Mesenchymal stem cell (in vitro differentiated cells and primary cell): ENCODE data around the gene PDE4B.

Experiments used
- DNase-seq: peaks from one replicate; pipeline ENCODE4 v3.0.0-alpha.2; 2013
- H2AFZ ChIP-seq: one replicate; pipeline ENCODE4 v1.6.1; 2013; ENCODE audit warnings: low read depth, mild to moderate bottlenecking, control low read depth, inconsistent platforms, low read length, moderate library complexity
- H2AK5ac ChIP-seq: 2 replicates; pipeline ENCODE4 v1.6.1; 2013; ENCODE audit warnings: low read length, moderate library complexity, mild to moderate bottlenecking, inconsistent platforms; ENCODE audit not compliant: severe bottlenecking
- H2BK120ac ChIP-seq: one replicate; pipeline ENCODE4 v1.6.1; 2013; ENCODE audit warnings: low read depth, mild to moderate bottlenecking, inconsistent platforms, low read length, moderate library complexity
- H2BK12ac ChIP-seq, 2 experiments: one replicate each; pipeline ENCODE4 v1.6.1; 2013; ENCODE audit warnings: inconsistent platforms in 2 of 2, low read length in 2 of 2, mild to moderate bottlenecking in 2 of 2, moderate library complexity in 2 of 2, control low read depth in 1 of 2
- H2BK15ac ChIP-seq: one replicate; pipeline ENCODE4 v1.6.1; 2013; ENCODE audit warnings: mild to moderate bottlenecking, low read depth, inconsistent platforms; ENCODE audit not compliant: poor library complexity, severe bottlenecking
- H2BK5ac ChIP-seq: 2 replicates; pipeline ENCODE4 v1.6.1; 2013; ENCODE audit warnings: low read depth, mild to moderate bottlenecking, low read length, control low read depth, inconsistent platforms; ENCODE audit not compliant: poor library complexity, severe bottlenecking
- H3K14ac ChIP-seq, 2 experiments: one replicate each; pipeline ENCODE4 v1.6.1; 2013; ENCODE audit warnings: inconsistent platforms in 2 of 2, low read length in 2 of 2, control low read depth in 1 of 2, mild to moderate bottlenecking in 1 of 2, moderate library complexity in 1 of 2
- H3K18ac ChIP-seq, 2 experiments: one replicate each; pipeline ENCODE4 v1.6.1; 2013; ENCODE audit warnings: inconsistent platforms in 2 of 2, low read length in 2 of 2, control low read depth in 1 of 2, low read depth in 1 of 2, mild to moderate bottlenecking in 1 of 2
- H3K23ac ChIP-seq, 2 experiments: one replicate each; pipeline ENCODE4 v1.6.1; 2013; ENCODE audit warnings: inconsistent platforms in 2 of 2, low read length in 2 of 2, mild to moderate bottlenecking in 2 of 2, moderate library complexity in 2 of 2, control low read depth in 1 of 2
- H3K27ac ChIP-seq: 2 replicates; pipeline ENCODE4 v1.5.1; 2013; ENCODE audit warnings: mild to moderate bottlenecking, moderate library complexity, low read length, control low read depth, inconsistent platforms; ENCODE audit not compliant: poor library complexity, severe bottlenecking
- H3K27me3 ChIP-seq, 2 experiments: 2 replicates each; pipeline versions ENCODE4 v1.6.1 to v1.7.0; 2013; ENCODE audit warnings: low read length in 2 of 2, mild to moderate bottlenecking in 2 of 2, moderate library complexity in 2 of 2, control low read depth in 1 of 2, inconsistent platforms in 1 of 2; ENCODE audit not compliant: control insufficient read depth in 1 of 2, insufficient read depth in 1 of 2
- H3K36me3 ChIP-seq, 2 experiments: 2 replicates each; pipeline versions ENCODE4 v1.6.1 to v1.7.0; 2013; ENCODE audit warnings: low read length in 2 of 2, control low read depth in 1 of 2, inconsistent platforms in 1 of 2, low read depth in 1 of 2, mild to moderate bottlenecking in 1 of 2; ENCODE audit not compliant: insufficient read depth in 2 of 2, control insufficient read depth in 1 of 2
- H3K4ac ChIP-seq, 2 experiments: one replicate each; pipeline ENCODE4 v1.6.1; 2013; ENCODE audit warnings: inconsistent platforms in 2 of 2, low read length in 2 of 2, mild to moderate bottlenecking in 2 of 2, moderate library complexity in 2 of 2, control low read depth in 1 of 2, low read depth in 1 of 2
- H3K4me1 ChIP-seq: 2 replicates; pipeline ENCODE4 v1.6.1; 2013; ENCODE audit warnings: low read depth, low read length, control low read depth; ENCODE audit not compliant: control insufficient read depth, insufficient read depth
- H3K4me2 ChIP-seq: 2 replicates; pipeline ENCODE4 v1.6.1; 2013; ENCODE audit warnings: low read length, mild to moderate bottlenecking, inconsistent platforms; ENCODE audit not compliant: poor library complexity, severe bottlenecking
- H3K4me3 ChIP-seq, 2 experiments: 2 replicates each; pipeline versions ENCODE4 v1.5.1 to v1.7.0; 2013; ENCODE audit warnings: low read length in 2 of 2, mild to moderate bottlenecking in 2 of 2, control low read depth in 1 of 2, low read depth in 1 of 2; ENCODE audit not compliant: insufficient read depth in 1 of 2
- H3K79me1 ChIP-seq: replicated peaks from 2 replicates; pipeline ENCODE4 v1.6.1; 2013; ENCODE audit warnings: mild to moderate bottlenecking, control low read depth, low read length, inconsistent platforms; ENCODE audit not compliant: poor library complexity, severe bottlenecking
- H3K9ac ChIP-seq: 2 replicates; pipeline ENCODE4 v1.7.0; 2013; ENCODE audit warnings: mild to moderate bottlenecking, low read length, moderate library complexity
- H3K9me3 ChIP-seq: 2 replicates; pipeline ENCODE4 v1.7.0; 2013; ENCODE audit warnings: mild to moderate bottlenecking, low read length; ENCODE audit not compliant: control insufficient read depth
- H4K8ac ChIP-seq: one replicate; pipeline ENCODE4 v1.6.1; 2013; ENCODE audit warnings: inconsistent platforms, mild to moderate bottlenecking, low read length, moderate library complexity
- H4K91ac ChIP-seq: one replicate; pipeline ENCODE4 v1.6.1; 2013; ENCODE audit warnings: mild to moderate bottlenecking, low read length, inconsistent platforms
- WGBS: methylation state at CpG from one replicate; pipeline ENCODE4 v1.1.7; 2013; ENCODE audit warnings: mixed read lengths; 5-methylcytosine and 5-hydroxymethylcytosine counted together

The PDE4B gene

DNA sequence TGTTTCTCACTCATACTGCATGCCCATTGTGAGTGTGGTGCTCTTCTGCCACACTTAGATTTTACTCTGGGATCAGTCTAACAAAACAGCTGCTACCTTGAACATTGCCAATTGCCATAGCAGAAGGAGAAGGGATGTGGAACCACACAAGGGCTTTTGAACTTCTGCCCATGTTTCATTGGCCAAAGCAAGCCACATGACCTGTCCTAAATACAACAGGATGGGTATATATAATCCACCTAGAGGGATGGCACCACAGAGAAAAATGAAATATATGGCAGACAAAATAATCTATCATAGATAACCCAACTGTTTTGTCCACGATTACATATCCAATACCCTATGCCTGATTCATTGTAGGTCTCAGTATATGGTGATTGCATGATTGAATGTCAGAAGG is 26.3 kb downstream of the PDE4B start:
- Histone ChIP-seq H2BK120ac (no peak overlapping the region), H4K8ac (no peak overlapping the region), H3K4me1 (peaks cover under 1% of the 10 kb centered on the region), H2BK12ac (no peak overlapping the region), H3K23ac (no peak overlapping the region), H3K4me3 (no peak overlapping the region), H3K36me3 (no peaks in the 10 kb centered on the region), H4K91ac (no peak overlapping the region), H2BK15ac (no peak overlapping the region), H3K27me3 (no peaks in the 10 kb centered on the region), H3K79me1 (no peaks in the 10 kb centered on the region), H3K9me3 (no peaks in the 10 kb centered on the region), H3K4me2 (no peak overlapping the region), H2AK5ac (peak overlapping the region; percentile 69), H2AFZ (no peak overlapping the region), H3K9ac (no peak overlapping the region), H2BK5ac (no peak overlapping the region), H3K14ac (no peak overlapping the region), H3K27ac (no peak overlapping the region), H3K18ac (no peak overlapping the region), H3K4ac (no peak overlapping the region)
- WGBS = no CpG with 5 or more reads among the region's 1 CpG
- no peak for DNase-seq

DNA sequence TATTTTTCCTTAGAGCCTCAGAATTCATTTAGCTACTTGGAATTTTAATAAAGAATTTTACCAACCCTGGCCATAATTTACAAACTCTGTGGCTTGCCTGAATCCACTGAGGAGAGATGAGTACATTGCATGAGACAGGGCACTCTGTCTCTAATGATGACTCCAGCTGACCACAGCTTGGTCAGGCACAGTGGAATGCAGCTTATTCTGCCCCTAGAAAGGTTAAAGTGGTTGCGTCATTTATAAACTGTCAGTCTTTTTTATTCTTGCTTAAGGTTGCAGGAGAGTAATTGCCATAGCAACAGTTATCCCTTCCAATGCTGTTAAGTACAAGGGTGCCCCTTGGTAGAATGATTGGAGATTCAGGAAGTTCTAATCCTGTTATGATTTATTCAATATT is 28.3 kb downstream of the PDE4B start:
- no peaks in the 10 kb centered on the region for H3K36me3 ChIP-seq
- no peaks in the 10 kb centered on the region for H3K27me3 ChIP-seq
- peak overlapping the region; percentile 75 for H3K27ac ChIP-seq
- H3K23ac ChIP-seq = no peak overlapping the region
- H3K14ac ChIP-seq = no peak overlapping the region
- H3K9me3 ChIP-seq = no peaks in the 10 kb centered on the region
- H2BK12ac ChIP-seq = no peak overlapping the region
- H2BK120ac ChIP-seq = no peak overlapping the region
- no peak overlapping the region for H4K91ac ChIP-seq
- WGBS = 14% methylated on average over 1 of the region's 1 CpG
- H3K9ac ChIP-seq = peak overlapping the region; percentile 78
- H3K4me3 ChIP-seq = no peak overlapping the region
- H3K4me2 ChIP-seq = peak overlapping the region; percentile 9
- H2AFZ ChIP-seq = no peak overlapping the region
- H2BK15ac ChIP-seq = no peak overlapping the region
- no peak overlapping the region for H4K8ac ChIP-seq
- H3K4me1 ChIP-seq = no peaks in the 10 kb centered on the region
- no peak overlapping the region for H3K4ac ChIP-seq
- no peaks in the 10 kb centered on the region for H3K79me1 ChIP-seq
- no peak overlapping the region for H3K18ac ChIP-seq
- H2BK5ac ChIP-seq = no peak overlapping the region
- peak; percentile 93 for DNase-seq
- no peak overlapping the region for H2AK5ac ChIP-seq

DNA sequence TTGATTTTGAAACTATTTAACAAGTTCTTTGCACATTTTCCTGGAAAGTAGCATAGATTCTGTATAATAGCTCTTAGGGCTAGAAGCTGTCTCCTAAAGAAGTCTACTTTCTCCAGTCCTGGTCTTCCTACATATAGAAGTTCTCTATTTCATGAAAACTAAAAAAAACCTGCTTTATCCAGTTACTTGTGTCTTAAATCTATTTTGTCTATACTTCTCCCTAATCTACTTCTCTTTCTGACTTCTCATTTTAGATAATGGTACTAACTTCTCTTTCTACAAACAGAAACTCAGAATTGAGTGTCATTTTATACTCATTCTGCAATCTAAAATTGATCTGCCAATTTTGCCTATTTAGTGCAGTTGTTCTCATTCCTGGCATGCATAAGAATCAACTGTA is 28.7 kb downstream of the PDE4B start:
- Histone ChIP-seq H2BK5ac (no peak overlapping the region), H3K27me3 (no peaks in the 10 kb centered on the region), H3K27ac (no peak overlapping the region), H3K14ac (no peak overlapping the region), H3K4me3 (no peak overlapping the region), H3K23ac (no peak overlapping the region), H3K9ac (peak overlapping the region; percentile 78), H3K9me3 (no peaks in the 10 kb centered on the region), H2BK120ac (no peak overlapping the region), H4K91ac (no peak overlapping the region), H4K8ac (no peak overlapping the region), H3K4me2 (no peak overlapping the region), H3K79me1 (no peaks in the 10 kb centered on the region), H2BK15ac (no peak overlapping the region), H3K4me1 (no peaks in the 10 kb centered on the region), H3K4ac (no peak overlapping the region), H3K36me3 (no peaks in the 10 kb centered on the region), H2AK5ac (no peak overlapping the region), H2BK12ac (no peak overlapping the region), H2AFZ (no peak overlapping the region), H3K18ac (no peak overlapping the region)
- no peak for DNase-seq

DNA sequence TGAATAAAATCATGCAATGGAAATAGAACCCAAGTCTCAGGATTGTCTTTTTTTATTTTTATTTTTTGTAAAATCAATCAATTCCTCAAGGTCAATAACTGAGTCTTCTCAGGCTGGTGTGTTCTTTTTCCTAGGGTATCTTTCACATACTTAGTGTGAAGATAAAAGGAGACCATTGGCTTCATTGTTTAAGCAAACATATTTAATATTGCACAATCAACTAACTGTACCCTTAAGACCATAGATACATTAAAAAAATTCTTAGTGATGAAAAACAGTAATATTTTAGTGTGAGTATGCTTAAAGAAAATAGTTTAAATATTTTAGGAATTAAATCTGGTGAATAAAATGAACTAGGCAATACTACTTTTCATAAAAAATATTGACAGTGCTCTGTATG is 31.4 kb downstream of the PDE4B start:
- no peaks in the 10 kb centered on the region for H3K9me3 ChIP-seq
- no peak overlapping the region for H2BK5ac ChIP-seq
- no peak overlapping the region for H3K9ac ChIP-seq
- DNase-seq = no peak
- no peak overlapping the region for H2BK15ac ChIP-seq
- no peaks in the 10 kb centered on the region for H3K27me3 ChIP-seq
- H3K4me2 ChIP-seq = no peak overlapping the region
- no peak overlapping the region for H3K4me3 ChIP-seq
- H3K36me3 ChIP-seq = no peaks in the 10 kb centered on the region
- H3K79me1 ChIP-seq = no peaks in the 10 kb centered on the region
- H4K91ac ChIP-seq = no peak overlapping the region
- H2AK5ac ChIP-seq = no peak overlapping the region
- H3K23ac ChIP-seq = no peak overlapping the region
- H2BK120ac ChIP-seq = no peak overlapping the region
- H3K18ac ChIP-seq = no peak overlapping the region
- no peak overlapping the region for H3K14ac ChIP-seq
- H3K4me1 ChIP-seq = no peaks in the 10 kb centered on the region
- no peak overlapping the region for H3K4ac ChIP-seq
- no peak overlapping the region for H2AFZ ChIP-seq
- H3K27ac ChIP-seq = no peak overlapping the region
- H4K8ac ChIP-seq = no peak overlapping the region
- no peak overlapping the region for H2BK12ac ChIP-seq
